GM23338 (cell line): ENCODE results near the gene CCR8.

Source experiments
- CREB1 ChIP-seq: fragments of 250-450 bp; sonication (Bioruptor Pico); IDR thresholded peaks from 2 replicates; pipeline ENCODE4 v1.5.0; 2020; ENCODE audit warnings: low read depth, mild to moderate bottlenecking, moderate library complexity
- EZH2 ChIP-seq: fragments of 200-600 bp; sonication (generic); IDR thresholded peaks from one replicate; pipeline ENCODE4 v1.8.0; 2017; ENCODE audit warnings: antibody characterized with exemption, mild to moderate bottlenecking, low read depth; ENCODE audit not compliant: unreplicated experiment
- EZH2phosphoT487 ChIP-seq: fragments of 200-600 bp; sonication (generic); IDR thresholded peaks from one replicate; pipeline ENCODE4 v1.8.1; 2018; ENCODE audit warnings: antibody characterized with exemption; ENCODE audit not compliant: unreplicated experiment
- JUNB ChIP-seq: IDR thresholded peaks from one replicate; pipeline ENCODE4 v1.6.1; 2016; ENCODE audit warnings: antibody characterized with exemption; ENCODE audit not compliant: unreplicated experiment
- NANOG ChIP-seq: IDR thresholded peaks from 2 replicates; pipeline ENCODE4 v1.6.1; 2016; ENCODE audit warnings: antibody characterized with exemption, borderline replicate concordance
- POLR2AphosphoS5 ChIP-seq: IDR thresholded peaks from 2 replicates; pipeline ENCODE4 v1.6.1; 2016; ENCODE audit warnings: antibody characterized with exemption, low read depth
- TF ChIP-seq, protein P1 (sequence below), 2 experiments: fragments of 200-600 bp in 1 of 2; sonication (generic) in 1 of 2; conservative IDR thresholded peaks; 2 replicates each; pipeline versions ENCODE4 v1.5.1 to v1.6.1; 2016 to 2017; ENCODE audit warnings: antibody characterized with exemption in 2 of 2, low read depth in 2 of 2, mild to moderate bottlenecking in 2 of 2, moderate library complexity in 1 of 2

DNA sequence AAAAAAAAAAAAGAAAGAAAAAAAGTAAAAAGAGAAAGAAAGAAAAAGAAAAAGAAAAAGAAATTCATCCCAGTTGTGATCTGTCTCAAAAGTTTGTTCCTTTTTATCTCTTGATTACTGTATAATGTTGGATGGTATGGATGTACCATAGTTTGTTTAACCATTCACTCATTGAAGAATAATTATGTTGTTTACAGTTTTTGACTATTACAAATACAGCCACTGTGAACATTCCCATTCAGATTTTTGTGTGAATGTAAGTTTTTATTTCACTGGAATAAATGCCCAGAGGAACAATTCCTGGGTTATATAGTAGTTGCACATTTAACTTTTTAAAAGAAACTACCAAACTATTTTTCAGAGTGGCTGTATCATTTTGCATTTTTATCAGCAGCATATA is 10.3 kb upstream of the CCR8 start:
- TF ChIP-seq, protein P1, sequence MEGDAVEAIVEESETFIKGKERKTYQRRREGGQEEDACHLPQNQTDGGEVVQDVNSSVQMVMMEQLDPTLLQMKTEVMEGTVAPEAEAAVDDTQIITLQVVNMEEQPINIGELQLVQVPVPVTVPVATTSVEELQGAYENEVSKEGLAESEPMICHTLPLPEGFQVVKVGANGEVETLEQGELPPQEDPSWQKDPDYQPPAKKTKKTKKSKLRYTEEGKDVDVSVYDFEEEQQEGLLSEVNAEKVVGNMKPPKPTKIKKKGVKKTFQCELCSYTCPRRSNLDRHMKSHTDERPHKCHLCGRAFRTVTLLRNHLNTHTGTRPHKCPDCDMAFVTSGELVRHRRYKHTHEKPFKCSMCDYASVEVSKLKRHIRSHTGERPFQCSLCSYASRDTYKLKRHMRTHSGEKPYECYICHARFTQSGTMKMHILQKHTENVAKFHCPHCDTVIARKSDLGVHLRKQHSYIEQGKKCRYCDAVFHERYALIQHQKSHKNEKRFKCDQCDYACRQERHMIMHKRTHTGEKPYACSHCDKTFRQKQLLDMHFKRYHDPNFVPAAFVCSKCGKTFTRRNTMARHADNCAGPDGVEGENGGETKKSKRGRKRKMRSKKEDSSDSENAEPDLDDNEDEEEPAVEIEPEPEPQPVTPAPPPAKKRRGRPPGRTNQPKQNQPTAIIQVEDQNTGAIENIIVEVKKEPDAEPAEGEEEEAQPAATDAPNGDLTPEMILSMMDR (conservative IDR thresholded peaks at IDR 0.05; ENCODE audit: low read depth in 2 of 2) = no peak
- no peak for TF ChIP-seq POLR2AphosphoS5
- no peak for TF ChIP-seq EZH2
- TF ChIP-seq NANOG = no peak
- TF ChIP-seq CREB1 (CRISPR knock-in tag) = no peak
- no peak for TF ChIP-seq EZH2phosphoT487
- TF ChIP-seq JUNB = no peak
